OCI-M1 (cell line): ENCODE measurements around the gene ETS1.

Source experiments
- DNase-seq: peaks from one replicate; lab custom pipeline; 2025; lab: John Stamatoyannopoulos, UW

ETS1 gene

GRCh38 chr11:128424271-128424711, 163.1 kb downstream of the ETS1 start:
- DNase-seq, result no peak

GRCh38 chr11:128422576-128423370, 164.6 kb downstream of the ETS1 start:
- no peak for DNase-seq

DNA sequence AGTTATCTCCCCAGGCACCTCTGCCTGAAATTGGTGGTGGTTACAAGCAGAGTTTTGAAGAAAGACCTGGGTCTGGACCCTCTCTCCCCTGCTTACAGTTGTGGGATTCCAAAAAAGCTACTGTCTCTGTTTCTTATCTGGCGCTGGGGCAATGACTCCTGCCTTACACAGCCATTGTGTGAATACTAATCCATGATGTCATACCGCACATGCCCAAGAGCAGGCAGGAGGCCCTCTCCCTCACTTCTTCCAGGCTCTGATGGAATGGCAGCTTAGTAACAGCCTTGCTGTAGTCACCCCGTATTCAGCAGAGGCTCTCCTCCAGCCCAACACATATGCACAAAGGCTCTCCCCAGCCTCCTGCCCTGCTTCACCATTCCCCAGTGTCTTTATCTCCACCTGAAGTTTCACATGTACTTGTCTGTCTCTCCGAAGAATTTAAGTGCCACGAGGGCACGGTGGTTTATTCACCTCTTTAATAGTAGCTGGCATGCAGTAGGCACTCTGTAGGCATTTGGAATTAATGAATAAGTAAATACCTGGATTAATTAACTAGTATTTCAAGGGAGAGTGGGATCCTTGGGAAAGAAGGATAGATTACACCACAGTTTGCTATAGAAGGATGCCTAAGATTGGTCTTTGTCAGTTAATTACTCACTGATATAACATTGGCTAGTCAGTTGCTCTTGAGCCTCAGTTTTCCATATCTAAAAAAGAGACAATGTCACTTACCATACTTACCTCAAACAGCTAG, 165.6 kb downstream of the ETS1 start:
- no peak for DNase-seq

DNA sequence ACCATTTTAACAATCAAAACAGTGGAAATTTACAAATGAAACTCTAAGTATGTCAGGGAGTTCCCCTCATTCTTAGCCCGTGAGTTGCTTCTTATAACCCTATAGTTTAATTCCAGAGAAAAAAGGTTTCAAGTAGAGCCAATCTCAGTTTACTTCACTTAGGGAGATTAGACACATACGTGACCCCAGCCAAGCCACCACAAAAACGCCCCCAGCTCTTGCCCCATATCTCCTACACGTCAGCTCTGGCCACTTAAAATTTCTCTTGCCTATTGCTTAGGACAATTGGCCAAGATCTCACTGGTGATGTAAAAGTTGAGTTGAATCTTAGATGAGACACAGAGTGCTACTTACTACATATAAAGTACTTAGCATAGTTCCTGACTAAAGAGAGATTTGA, 166.4 kb downstream of the ETS1 start:
- no peak for DNase-seq

- DNase-seq, result no peak
Measured at GRCh38 chr11:128420265-128420664, 167.1 kb downstream of the ETS1 start.

DNA sequence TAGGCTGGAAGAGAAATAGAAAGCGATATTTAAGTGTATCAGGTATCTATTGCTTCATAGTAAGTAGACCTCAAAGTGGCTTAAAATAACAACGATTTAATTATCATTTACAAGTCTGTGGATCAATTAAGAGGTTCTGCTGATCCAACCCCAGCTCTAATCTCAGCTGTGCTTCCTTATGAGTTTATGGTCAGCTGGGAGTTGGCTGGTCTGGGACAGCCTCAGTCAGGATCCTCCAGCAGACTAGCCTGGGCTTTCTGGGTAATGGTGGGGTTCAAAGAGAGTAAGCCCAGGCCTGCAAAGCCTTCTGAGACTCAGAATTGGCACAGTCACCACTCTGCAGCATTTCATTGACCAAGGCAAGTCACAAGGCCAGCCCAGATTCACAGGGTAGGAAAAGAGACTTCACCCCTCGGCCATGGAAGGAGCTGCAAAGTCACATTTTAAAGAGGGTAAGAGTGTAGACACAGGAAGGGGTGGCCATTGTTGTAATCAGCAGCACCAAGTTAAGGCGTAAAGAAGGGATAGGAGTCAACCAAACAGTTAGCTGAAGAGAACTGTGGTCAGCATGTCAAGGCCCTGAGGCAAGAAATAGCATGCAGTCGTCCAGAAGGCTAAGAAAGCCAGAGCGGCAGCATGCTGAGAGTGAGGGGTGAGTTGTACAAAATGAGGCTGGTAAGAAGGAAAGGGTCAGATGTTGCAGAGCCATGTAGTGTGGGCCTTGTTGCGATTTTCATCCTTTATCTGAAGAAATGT, 168.2 kb downstream of the ETS1 start:
- DNase-seq, result no peak

GRCh38 chr11:128417607-128418324, 169.6 kb downstream of the ETS1 start:
- DNase-seq, result no peak

GRCh38 chr11:128416976-128417375, 170.4 kb downstream of the ETS1 start:
- DNase-seq, result no peak

DNA sequence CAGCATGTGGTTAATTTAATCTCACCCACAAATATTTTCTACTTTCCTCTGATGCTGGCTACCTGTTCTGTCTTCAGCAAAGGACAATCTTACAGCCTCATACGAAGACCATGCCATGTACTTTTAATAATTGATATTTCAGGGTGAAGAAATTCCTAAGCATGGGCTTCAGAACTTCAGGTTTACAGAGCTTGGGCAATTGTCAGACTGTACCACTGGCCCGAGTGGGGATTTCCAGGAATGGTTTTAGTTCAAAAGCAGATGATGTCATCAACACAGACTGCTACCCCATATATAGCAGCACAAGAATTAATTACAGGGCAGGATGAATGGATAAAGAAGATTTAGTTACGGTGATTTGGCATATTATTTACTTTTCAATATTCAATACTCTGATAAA, 171.8 kb downstream of the ETS1 start:
- DNase-seq, result no peak

DNA sequence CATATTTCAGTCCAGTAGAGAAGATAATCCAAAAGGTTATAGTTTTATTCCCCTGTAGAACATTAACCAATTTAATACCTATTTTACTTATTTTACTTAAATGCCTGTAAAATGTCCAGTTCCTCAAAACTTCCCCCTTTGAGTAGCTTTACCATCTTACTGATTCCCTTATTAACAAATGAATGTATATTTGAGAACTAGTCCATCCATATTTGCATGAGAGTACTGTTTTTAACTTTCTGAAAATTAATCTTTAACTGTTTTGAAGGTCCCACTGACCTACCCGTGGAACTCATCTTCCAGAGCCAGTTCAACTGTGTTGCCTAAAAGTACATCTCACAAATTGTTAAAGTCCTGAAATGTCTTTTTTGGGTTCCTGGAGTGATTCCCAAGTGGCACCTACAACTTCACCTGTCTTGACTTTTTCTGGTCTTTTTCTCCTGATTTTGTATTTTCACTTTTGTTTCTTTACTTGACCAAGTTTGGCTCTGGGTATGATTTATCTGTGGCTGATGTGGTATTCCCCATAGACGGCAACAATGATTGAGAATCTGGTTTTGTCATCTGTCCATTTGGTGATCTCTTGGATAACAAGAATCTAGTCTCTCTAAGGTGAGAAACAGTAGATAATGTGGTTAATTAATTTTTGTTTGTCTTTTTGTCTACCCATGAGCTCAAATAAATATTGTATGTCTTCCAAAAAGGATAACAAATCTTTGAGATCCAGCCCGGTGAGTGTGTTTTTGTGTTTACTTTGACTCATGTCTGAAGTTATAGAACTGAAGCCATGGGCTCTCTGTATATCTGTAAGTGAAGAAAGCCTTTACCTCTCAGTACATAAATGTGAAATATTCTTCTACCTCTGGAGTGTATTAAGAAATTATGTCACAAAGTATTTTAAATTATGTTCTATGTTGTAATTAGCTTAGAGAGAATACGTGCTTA, 174.2 kb downstream of the ETS1 start:
- no peak for DNase-seq

DNA sequence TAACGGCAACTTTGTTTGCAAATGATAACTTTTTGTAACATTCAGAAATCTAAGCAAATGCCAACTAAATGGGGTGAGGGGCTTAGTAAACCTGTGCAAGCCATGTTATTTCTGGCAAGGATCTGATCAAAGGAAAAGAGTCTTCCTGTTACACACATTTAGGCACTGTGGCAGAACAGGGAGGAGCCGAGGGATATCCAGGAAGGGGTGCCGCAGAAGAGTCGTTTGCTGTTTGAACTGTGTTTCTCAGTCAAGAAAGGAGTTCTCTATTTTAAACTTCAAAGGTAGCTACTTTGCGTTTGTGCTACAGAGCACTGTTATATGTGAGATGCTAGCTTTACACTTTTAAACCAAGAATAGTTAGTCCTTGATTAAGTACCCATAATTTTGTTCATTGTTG, 175.5 kb downstream of the ETS1 start:
- no peak for DNase-seq

- DNase-seq, result no peak
Measured at GRCh38 chr11:128411150-128411549, 176.2 kb downstream of the ETS1 start.

- DNase-seq, result no peak
Measured at GRCh38 chr11:128409476-128409875, 177.9 kb downstream of the ETS1 start.
